ENCODE data around the gene CCL17.
A peak's percentile ranks its signal among the peaks of the same experiment; 100 is the strongest.
"Not testable (repeated sequence)": the region's sequence is repeated elsewhere in the genome, so short reads cannot be mapped to it uniquely, and the experiment has no call there.

CCL17 gene

DNA sequence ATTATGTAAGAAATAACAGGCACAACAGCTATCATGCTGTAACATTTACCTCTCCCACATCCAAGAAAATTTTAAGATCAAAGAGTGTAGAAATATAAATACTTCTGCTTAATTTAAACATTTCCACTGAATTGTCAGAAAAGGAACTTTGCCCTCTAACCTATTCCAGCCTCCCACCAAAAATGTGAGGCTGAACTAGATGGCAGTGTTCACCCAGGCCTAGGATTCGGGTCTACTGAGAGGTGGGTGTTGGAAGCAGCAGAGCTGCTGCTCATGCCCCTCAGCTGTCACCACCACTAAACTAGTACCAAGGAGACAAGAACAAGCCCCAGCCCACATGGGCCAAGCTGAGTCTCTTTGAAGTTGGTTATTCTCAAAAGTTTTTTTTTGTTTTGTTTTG, 31.3 kb downstream of the CCL17 start:
- DNase-seq = no peak

DNA sequence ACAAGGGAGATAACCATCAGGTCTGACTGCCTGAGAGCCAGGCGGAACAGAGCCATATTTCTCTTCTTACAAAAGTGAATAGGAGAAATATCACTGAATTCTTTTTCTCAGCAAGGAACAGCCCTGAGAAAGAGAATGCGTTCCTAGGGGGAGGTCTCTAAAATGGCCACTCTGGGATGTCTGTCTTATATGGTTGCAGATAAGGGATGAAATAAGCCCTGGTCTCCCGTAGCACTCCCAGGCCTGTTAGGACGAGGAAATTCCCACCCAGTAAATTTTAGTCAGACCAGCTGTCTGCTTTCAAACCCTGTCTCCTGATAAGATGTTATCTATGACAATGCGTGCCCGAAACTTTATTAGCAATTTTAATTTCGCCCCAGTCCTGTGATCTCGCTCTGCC, 35.4 kb downstream of the CCL17 start:
- DNase-seq = not testable (repeated sequence)

DNA sequence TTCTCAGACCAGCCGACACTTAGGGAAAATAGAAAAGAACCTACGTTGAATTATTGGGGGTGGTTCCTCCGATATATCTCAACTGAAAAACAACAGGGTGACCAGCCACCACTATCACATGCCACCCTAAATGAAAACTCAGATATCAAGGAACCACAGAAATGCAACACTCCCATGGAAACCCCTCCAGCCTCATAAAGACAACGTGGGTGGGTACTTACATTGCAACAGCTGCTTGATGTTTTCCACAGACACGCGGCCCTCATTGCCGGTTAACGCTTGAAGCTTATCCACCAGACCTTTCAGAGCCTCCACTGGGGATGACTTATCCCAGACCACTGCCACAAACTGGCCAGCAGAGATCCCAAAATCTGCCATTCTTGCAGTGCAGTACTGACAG, 36.0 kb downstream of the CCL17 start:
- DNase-seq = not testable (repeated sequence)

DNA sequence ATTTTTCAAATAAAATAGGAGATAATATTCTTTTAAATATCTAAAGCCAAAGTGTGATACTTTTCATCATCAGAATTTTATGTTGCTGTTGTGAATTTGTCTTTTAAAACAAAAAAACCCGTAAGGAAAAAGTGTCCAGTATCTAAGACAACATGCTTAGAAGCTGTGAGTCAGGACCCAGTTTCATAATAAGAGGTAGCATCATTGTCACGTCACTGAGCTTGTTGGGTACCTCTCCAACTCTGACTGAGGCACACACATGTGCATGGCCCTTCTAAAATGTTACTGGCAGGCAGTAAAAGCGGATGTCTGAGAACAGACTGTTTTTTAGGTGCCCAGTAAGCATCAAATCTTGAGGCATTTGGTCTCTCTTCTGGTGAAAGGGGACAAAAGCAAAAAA, 40.1 kb downstream of the CCL17 start:
- no peak for DNase-seq

DNA sequence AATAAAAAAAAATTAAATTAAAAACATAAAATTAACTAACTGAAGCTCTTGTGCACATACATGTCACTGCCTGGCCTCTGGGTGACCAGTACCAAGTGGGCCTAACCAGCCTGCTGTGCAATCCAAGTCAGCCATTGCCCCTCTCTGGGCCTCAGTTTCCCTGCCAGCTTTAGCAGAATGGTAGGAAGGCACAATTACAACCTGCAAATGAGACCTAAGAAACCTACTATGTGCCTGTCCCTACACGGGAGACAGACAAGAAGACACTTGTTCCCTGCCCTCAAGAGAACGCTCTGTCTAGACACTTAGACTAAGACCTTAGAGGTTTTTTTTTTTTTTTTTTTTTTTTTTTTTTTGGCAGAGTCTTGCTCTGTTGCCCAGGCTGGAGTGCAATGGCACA, 40.9 kb downstream of the CCL17 start:
- no peak for DNase-seq

DNA sequence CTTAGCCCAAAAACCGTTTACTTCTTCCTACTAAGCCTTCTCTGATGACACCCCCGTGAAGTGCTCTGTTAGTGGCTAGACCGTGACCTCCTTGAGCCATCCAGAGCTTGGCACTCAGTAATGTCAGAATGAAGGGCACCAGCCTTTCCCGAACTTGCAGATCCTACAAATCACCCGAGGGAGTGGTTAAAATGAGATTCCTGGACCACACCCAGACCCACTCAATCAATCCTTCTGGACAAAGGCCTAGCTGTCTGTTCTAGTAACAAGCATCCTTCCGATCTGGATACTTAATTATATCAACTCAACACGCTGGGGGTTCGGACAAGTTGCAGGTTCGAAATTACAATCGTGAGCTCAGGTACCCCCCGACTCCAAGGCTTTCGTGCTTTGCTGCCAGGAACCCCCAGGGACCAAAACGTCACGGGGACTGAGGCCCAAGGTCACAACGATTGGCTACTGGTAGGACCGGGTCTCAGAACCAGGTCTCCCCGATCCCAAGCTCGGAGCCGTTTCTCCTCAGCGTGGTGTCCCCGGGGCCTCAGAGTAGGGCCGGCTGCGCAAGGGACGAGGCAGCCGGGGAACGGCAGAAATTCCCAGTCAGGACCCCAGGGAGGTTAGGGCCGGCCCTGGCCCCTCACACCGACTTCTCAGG, 42.1 kb downstream of the CCL17 start:
- peak; percentile 24 to 55 for DNase-seq

DNA sequence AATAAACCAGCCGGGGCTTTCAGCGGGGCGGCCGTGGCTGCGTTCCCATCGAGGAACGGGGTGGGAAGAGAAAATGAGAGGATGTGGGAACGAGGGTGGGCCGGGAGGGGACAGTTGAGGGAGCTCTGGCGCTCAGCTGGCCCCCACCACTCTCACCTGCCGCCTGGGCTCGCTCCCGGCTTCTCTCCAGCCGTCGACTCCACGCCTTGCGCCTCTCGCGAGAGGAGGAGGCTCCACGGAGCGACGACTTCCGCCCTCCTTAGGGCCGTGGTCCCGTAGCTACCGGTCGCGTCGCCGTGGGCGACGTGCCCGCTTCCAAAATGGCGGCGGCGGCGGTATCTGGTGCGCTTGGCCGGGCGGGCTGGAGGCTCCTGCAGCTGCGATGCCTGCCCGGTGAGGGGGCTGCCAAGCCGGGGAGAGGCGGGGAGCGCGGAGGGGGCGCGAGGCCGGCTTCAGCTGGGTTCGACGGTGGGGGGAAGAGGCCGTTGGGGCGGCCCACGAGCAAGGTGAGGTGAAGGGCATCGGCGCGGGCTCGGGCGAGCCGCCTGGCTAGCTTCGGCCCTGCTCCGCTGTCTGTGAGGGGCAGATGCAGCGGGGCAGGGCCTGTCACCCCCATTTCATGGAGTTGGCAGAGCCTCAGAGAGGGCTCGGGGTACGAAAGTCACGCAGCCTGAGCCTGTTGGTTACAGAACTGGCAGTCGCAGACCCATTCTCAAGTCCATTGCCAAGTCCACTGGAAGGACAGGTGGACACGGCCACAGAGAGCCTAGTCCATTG, 42.8 kb downstream of the CCL17 start, which contains the start of the genes CIAPIN1 and COQ9:
Gene CIAPIN1 (minus strand): TSS at position 200 of the 777 bp plus-strand sequence. CDS start 6,457 bp downstream, outside the sequence.
Gene COQ9 (plus strand): TSS at position 294 of the 777 bp plus-strand sequence. CDS start 27 bp downstream, at position 321.
- DNase-seq = peak; percentile 93 to 94

DNA sequence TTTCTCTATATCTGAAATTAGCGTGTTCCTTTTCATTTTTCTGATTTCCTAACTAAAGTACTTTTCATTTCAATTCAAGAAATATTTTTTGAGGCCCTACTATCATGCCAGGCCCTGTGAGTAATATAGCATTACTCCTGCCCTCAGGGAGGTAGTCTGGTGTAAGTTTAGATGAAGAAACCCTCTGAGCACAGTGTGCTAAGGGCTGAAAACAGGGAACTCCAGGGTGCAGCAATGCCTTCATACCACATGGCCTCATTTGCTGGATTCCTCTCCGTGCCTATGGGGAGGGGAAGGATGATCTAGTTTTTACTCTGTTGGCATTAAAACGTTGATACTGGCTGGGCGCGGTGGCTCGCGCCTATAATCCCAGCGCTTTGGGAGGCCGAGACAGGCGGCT, 47.5 kb downstream of the CCL17 start:
- no peak for DNase-seq

DNA sequence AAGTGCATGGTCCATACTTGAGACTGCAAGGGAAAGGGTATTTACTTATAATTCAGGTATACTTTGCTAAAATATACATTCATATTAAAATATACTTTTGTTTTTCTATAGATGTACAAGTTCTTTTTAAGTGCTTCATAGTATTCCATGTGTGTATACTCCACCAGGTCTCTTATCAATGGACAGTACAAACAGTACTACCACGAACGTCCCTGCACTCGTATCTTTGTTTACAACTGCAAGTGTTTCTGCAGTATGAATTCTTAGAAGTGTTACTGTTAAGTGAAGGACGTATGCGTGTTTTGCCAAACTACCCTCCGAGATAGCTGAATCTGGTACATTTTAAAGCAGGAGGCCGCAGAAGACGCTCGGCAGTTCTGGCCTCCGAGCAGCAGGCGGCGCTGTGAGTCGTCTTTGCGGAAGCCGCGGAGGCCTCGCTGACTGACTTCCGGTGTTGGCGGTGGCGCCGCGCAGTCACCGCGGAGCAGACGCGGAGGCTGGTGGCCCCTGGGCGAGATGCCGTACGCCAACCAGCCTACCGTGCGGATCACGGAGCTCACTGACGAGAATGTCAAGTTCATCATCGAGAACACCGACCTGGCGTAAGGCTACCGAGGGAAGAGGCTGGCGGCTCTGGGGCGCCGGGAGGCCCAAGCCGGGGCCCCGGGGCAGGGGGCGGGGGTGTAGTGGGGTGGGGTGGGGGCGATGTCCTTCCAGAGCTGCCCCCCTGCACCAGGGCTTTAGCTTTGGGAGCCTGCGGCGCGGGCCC, 57.8 kb downstream of the CCL17 start, which contains the start of gene POLR2C:
Gene POLR2C (plus strand): TSS at position 471 of the 769 bp plus-strand sequence. CDS start 46 bp downstream, at position 517.
- peak; percentile 97 for DNase-seq

DNA sequence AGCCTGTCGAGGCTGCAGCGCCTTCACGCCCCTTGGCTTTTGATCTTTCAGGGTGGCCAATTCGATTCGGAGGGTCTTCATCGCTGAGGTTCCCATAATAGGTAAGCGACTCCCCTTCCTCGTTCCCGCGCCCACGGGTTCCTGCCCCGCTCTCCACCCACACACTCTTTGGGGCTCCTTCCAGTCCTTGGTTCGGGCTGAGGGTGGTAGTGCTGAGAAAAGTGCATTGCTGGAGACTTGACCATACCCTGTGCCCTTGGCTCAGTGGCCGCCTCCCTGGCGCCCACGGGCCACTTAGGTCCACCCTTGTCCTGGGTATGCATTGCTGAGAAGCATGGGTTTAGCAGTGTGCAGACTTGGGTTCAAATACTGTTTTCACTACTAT, 58.4 kb downstream of the CCL17 start:
- no peak for DNase-seq

DNA sequence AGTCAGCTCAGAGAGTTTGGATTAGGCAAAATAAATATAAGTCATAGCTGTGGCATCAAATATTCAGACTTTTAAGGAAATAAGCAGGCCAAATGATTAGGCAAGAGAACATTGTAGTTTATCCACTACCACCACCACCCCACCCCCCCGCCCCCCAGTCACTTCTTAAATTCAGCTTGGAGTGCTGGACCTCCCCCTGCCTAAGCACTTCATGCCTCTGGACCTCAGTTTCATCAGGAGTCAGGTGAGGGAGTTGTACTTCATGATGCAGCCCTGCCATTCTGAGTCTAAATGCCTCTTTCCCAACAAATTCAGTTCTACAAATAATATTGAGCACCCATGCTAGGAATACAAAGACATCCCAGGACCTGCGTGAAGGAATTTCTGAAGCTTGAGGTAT, 60.0 kb downstream of the CCL17 start:
- no peak for DNase-seq

All from activated T-cell treated with anti-CD3 and anti-CD28 coated beads, Interleukin-2, amount 50 U/mL, for 48 hours (primary cell).